GM18498 (cell line): Measurements from ENCODE around the gene TMEM123.
A peak's percentile ranks its signal among the peaks of the same experiment; 100 is the strongest.
"Not testable (repeated sequence)": the region's sequence is repeated elsewhere in the genome, so short reads cannot be mapped to it uniquely, and the experiment has no call there.

Experiments
- ATAC-seq: cut with Tn5 transposase; IDR thresholded peaks from one replicate; pipeline ENCODE4 v1.9.1; 2021; ENCODE audit warnings: mild to moderate bottlenecking, moderate library complexity; ENCODE audit not compliant: unreplicated experiment

Gene TMEM123

GRCh38 chr11:102374633-102375424 is 77.7 kb downstream of the TMEM123 start:
- not testable (repeated sequence) for ATAC-seq

- ATAC-seq, result peak; percentile 100
Measured at GRCh38 chr11:102368472-102368871, 84.1 kb downstream of the TMEM123 start.

- ATAC-seq, result no peak
Measured at GRCh38 chr11:102367364-102367763, 85.2 kb downstream of the TMEM123 start.

GRCh38 chr11:102364991-102365390 is 87.6 kb downstream of the TMEM123 start:
- ATAC-seq, result no peak

- ATAC-seq, result peak; percentile 86
Measured at GRCh38 chr11:102361086-102362031, 91.2 kb downstream of the TMEM123 start.

GRCh38 chr11:102360681-102361080 is 91.9 kb downstream of the TMEM123 start:
- ATAC-seq, result no peak

GRCh38 chr11:102359372-102359771 is 93.2 kb downstream of the TMEM123 start:
- ATAC-seq, result no peak

GRCh38 chr11:102357116-102357515 is 95.4 kb downstream of the TMEM123 start:
- no peak for ATAC-seq

- ATAC-seq, result peak; percentile 20
Measured at GRCh38 chr11:102347462-102348370, 104.8 kb downstream of the TMEM123 start.

GRCh38 chr11:102346748-102347461 is 105.7 kb downstream of the TMEM123 start, which contains the start of gene BIRC2:
Gene BIRC2 (plus strand): TSS chr11:102347214. CDS start chr11:102349855, 2,641 bp downstream.
- ATAC-seq, result peak; percentile 94

- no peak for ATAC-seq
Measured at GRCh38 chr11:102346456-102346747, 106.2 kb downstream of the TMEM123 start.
